Heart left ventricle (tissue), 13 donors: Measurements from ENCODE around the gene PPP1R3D.
"Not testable (repeated sequence)": the region's sequence is repeated elsewhere in the genome, so short reads cannot be mapped to it uniquely, and the experiment has no call there.

ENCODE experiments used
- CTCF ChIP-seq, 12 donors: fragments of 200-600 bp; sonication (generic) in 4 of 12; IDR thresholded peaks; one replicate each; pipeline versions ENCODE4 v1.5.0 to v1.8.0; 2018 to 2022; ENCODE audit warnings: antibody characterized with exemption in 12 of 12, mild to moderate bottlenecking in 5 of 12
- POLR2A ChIP-seq, 2 donors: fragments of 450-650 bp; IDR thresholded peaks; one replicate each; pipeline ENCODE4 v1.6.1; 2017; ENCODE audit warnings: antibody characterized with exemption in 2 of 2, mild to moderate bottlenecking in 2 of 2, moderate library complexity in 2 of 2
- donor health status: ischemic (EF 13 %, LVEDD 7.1; RV severe dilation, severe dysfunction).
- donor health status: DM: no; HTN: yes; CAD: no.
- donor health status: DM: no; HTN: no; CAD: no.
- donor health status: ischemic (EF 25% LVEDD 6.9; RV normal size, moderate dysfunction).
- donor health status: ischemic (EF 25% LVEDD 5.7; RV mildly dilated, moderate dysfunction).
- donor health status: ischemic (EF 35%, LVEDD 5.7; RV mildly dilated, moderate dysfunction).
- donor health status: nonischemic (EF 11% LVEDD 7.7; RV severe dilation, severe dysfunction).
- donor health status: DM: yes; HTN: yes; CAD: no.
- donor health status: PGD.
- donor health status: ischemic (EF 29% LVEDD 5.4; RV normal size, mild dysfunction).
- donor health status: nonischemic (EF 23%, LVEDD 6.1; RV moderate dilation, normal function).

- TF ChIP-seq POLR2A, CTCF (IDR thresholded peaks at IDR 0.05): not testable (repeated sequence)
Measured at GRCh38 chr20:59890035-59890434, 50.1 kb downstream of the PPP1R3D start.
